GM19463 (cell line): ENCODE measurements around the gene ORAI2.
"Not testable (repeated sequence)": the region's sequence is repeated elsewhere in the genome, so short reads cannot be mapped to it uniquely, and the experiment has no call there.

Experiments used
- ATAC-seq: cut with Tn5 transposase; IDR thresholded peaks from one replicate; pipeline ENCODE4 v1.9.1; 2021; ENCODE audit warnings: mild to moderate bottlenecking, moderate library complexity; ENCODE audit not compliant: unreplicated experiment

Gene ORAI2

DNA sequence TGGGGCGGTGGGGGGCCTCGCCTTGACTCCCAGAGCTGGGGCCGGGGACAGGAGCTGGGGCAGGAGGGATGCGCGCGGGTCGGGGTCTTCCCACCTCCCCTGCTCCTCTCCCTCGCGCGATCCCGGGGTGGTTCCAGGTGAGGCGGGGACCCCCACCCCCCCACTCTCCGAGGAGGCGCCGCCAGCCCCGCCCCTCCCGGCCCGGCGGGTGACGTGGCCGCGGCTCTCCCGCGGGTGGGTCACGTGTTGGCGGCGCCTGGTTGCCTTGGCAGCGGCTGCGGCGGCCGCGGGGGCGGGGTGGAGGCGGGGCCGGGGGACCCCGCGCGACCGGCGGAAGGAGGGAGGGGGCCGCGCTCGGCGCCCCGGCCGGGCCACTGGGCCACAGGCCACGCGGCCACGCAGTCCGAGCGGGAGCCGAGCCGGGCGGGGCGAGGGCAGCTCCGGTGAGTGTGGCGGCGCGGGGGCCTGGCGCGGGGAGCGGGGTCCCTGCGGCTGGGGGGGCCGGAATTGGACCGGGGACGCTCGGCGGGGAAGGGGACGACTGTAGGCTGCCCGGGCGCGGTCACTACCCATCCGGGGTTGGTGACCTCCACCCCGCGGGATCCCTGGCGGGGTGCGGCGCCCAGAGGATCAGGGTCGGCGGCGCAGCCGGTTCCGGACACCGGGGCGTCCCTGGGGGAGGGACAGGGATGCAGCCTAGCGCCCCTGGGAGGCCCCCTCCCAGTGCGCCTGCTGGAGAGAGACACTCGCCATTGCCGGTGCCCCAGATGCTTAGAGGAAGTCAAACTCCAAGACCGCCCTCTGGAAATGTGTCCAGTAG lies at the start of gene ORAI2:
Gene ORAI2, plus strand, starts transcription at position 357 of the 820 bp plus-strand sequence. CDS start 5,382 bp downstream, outside the sequence.
- ATAC-seq = peak; percentile 64

DNA sequence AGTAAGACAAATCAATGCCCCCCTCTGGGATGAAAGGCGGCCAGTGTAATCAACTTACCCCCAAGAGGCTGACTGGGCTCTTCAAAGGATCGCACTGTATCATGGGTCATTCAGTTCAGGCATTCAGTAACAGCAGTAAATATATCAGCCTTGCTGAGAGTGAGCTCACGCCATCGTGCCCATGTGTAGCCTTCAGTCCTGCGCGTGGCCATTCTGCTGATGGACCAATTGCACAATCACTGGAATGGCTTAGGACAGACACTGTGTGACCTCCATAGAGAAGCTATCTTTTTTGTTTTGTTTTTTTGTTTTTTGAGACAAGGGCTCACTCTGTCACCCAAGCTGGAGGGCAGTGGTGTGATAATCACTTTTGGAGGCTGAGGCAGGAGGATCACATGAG lies 46.3 kb upstream of the ORAI2 start:
- no peak for ATAC-seq

DNA sequence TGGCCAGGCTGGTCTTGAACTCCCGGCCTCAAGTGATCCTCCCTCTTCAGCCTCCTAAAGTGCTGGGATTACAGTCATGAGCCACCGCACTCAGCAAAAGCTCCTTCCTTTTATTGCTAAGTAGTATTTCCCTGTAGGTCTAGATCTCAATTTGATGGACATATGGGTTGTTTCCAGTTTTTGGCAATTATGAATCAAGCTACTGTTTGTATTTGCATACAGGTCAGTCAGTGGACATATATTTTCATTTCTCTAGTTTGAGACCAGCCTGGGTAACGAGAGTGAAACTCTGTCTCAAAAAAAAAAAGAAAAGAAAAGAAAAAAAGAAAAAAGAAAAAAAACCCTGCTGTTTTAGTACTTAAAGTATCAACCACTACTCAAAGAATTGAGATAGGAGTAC lies 43.6 kb upstream of the ORAI2 start:
- ATAC-seq = no peak

GRCh38 chr7:102390697-102391484 lies 42.5 kb upstream of the ORAI2 start:
- no peak for ATAC-seq

DNA sequence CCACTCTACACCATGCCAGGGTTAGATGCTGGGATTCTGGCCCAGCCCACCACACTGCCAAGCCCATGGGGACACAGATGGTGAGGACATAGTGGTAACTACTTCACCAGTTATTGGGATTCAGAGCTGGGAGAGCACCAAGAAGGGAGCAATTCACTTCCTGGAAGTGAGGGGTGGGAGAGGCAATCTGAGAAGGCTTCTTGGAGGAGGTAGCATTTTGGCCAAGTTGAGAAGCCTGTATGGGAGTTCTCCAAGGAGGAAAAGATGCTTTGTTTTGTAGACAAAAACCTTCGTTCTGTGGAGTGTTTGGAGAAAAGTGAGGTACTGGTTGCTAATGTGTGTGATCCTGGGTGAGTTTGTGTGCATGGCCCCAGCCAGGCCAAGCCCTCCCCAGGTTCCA lies 41.0 kb upstream of the ORAI2 start:
- ATAC-seq = no peak

- no peak for ATAC-seq
Measured at GRCh38 chr7:102393467-102393866, 39.9 kb upstream of the ORAI2 start.

DNA sequence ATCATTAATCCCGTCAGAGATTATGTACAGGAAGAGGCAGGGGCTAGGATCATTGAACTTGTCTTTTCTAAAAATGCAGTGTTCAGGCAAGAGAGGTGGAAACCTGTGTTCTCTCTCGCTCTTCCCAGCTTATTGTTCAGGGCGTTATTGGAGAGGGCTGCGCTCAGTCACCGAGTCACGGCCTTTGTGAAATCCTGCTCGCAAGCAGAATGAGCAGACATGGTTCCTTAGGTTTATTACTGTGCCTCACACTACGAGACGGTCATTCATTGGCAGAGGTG lies 37.8 kb upstream of the ORAI2 start:
- no peak for ATAC-seq

- ATAC-seq = peak; percentile 99
Measured at GRCh38 chr7:102395873-102396709, 37.3 kb upstream of the ORAI2 start, which contains the start of gene PRKRIP1. Gene PRKRIP1, plus strand, starts transcription at chr7:102396363. Its CDS starts 49 bp downstream, at chr7:102396412.

GRCh38 chr7:102396710-102397019 lies 36.7 kb upstream of the ORAI2 start:
- no peak for ATAC-seq

GRCh38 chr7:102398543-102398942 lies 34.8 kb upstream of the ORAI2 start:
- ATAC-seq = no peak

DNA sequence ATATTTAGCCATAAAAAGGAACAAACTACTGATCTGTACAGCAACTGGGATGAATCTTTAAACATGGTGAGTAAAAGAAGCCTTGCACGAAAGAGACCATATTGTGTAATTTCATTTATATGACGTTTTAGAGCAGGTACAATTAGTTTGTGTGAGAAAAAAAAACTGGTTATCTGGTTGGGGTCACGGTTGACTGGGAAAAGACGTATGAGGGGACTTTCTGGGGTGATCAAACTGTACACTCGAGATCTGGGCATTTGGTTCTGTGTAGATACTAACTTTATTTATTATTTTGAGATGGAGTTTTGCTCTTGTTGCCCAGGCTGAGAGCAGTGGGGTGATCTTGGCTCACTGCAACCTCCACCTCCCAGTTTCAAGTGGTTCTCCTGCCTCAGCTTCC lies 33.0 kb upstream of the ORAI2 start:
- ATAC-seq = no peak

DNA sequence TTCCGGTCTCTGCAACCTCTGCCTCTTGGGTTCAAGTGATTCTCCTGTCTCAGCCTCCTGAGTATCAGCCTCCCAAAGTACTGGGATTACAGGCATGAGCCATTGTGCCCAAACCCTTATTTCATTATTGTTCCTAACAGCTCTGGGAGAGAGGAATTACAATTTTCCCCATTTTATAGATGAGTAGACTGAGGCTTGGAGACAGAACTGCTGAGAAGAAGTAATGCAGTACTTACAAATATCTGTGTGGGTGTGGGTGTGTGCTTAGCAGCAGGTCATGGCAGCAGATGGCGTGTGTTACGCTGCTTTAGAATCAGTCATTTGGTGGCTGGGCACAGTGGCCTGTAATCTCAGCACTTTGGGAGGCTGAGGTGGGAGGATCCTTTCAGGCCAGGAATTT lies 29.8 kb upstream of the ORAI2 start:
- ATAC-seq = no peak

GRCh38 chr7:102404005-102404861 lies 29.1 kb upstream of the ORAI2 start:
- ATAC-seq = peak; percentile 89

DNA sequence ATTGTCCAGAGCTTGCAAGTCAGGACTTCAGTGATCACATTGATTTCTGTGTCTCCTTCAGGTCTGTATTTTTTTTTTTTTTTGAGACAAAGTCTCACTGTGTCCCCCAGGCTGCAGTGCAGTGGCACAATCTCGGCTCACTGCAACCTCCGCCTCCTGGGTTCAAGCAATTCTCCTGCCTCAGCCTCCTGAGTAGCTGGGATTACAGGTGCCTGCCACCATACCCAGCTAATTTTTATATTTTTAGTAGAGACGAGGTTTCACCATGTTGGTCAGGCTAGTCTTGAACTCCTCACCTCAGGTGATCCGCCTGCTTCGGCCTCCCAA lies 28.6 kb upstream of the ORAI2 start:
- not testable (repeated sequence) for ATAC-seq

DNA sequence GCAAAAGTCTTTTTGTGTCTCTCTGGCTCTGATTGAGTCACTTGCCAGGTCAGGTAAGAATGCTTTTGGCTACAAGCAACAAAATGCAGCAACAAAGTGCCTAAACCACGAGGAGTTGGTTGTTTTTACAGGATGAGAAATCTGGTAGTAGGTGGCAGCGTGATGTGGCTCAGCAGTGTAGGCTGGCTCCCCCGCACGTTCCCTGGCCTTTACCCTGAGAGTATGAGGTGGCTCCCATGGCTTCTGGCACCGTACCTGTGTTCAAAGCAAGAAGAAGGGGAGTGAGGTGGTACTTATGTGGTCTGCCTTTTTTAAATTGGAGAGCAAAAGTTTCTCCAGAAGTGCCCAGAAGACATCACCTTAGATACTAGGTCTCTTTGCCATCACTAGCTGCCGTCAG lies 25.5 kb upstream of the ORAI2 start:
- no peak for ATAC-seq

DNA sequence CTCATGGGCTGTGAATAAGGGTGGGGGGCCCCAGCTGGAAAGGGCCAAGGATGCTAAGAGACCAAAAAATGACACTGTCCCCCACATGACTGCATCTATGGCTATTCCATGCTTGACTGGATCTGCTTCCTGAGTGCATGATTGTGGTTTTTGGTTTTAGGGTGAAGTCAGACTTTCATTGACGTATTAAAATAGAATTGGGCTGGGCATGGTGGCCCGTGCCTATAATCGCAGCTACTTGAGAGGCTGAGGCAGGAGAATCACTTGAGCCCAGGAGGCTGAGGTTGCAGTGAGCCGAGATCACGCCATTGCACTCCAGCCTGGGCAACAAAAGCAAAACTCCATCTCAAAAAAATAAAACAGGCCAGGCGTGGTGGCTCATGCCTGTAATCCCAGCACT lies 24.8 kb upstream of the ORAI2 start:
- peak; percentile 43 for ATAC-seq

- ATAC-seq = no peak
Measured at GRCh38 chr7:102409340-102409739, 24.0 kb upstream of the ORAI2 start.

DNA sequence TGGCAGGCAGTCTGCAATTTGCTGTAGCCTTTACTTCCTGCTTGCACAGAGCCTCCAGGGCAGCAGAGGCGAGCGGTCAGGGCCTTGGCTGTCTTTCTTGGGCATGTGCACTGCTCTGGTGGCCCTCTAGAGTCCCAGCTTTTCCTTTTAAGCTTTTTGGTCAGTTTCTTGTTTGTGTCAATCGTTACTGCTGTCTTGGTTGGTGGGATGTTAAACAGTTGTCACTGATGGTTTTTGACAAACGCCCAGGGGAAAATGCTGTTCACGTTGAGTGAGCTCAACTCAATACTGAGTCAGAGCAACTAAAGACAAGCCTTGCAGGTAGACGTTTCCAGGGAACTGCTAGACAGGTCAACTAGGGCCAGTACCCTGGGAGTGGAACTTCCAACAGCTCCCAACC lies 23.3 kb upstream of the ORAI2 start:
- ATAC-seq = no peak

GRCh38 chr7:102410918-102411317 lies 22.5 kb upstream of the ORAI2 start:
- no peak for ATAC-seq

DNA sequence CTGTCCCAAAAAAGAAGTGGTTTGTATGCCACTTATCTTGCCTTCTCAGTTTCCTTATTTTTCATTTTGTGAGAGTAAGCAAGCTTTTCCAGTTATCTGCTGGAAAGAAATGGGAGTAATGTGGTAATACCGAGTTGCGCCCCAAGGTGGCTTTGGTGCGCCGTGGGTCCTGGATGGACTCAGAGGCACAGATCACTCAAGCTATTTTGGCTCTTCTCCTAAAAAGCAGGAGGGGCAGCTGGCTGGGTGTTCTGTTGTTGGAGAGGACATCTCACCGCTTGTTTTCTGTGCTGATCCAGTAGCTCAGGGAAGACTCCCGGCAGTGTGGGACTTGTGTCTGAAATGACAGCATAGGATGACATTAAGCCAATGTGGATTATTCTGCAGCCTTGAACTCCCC lies 20.8 kb upstream of the ORAI2 start:
- no peak for ATAC-seq

GRCh38 chr7:102413091-102413490 lies 20.3 kb upstream of the ORAI2 start:
- no peak for ATAC-seq
